GM12874 (cell line): Measurements from ENCODE around the gene RNPEPL1.

Experiments
- TF ChIP-seq, protein P1 (sequence below): IDR thresholded peaks from 2 replicates; pipeline ENCODE4 v1.5.1; 2011; ENCODE audit warnings: low read depth, mild to moderate bottlenecking, control low read depth, low read length, moderate library complexity; ENCODE audit not compliant: insufficient read depth

Gene RNPEPL1

GRCh38 chr2:240575101-240575965 is 7.0 kb downstream of the RNPEPL1 start:
- TF ChIP-seq, protein P1, sequence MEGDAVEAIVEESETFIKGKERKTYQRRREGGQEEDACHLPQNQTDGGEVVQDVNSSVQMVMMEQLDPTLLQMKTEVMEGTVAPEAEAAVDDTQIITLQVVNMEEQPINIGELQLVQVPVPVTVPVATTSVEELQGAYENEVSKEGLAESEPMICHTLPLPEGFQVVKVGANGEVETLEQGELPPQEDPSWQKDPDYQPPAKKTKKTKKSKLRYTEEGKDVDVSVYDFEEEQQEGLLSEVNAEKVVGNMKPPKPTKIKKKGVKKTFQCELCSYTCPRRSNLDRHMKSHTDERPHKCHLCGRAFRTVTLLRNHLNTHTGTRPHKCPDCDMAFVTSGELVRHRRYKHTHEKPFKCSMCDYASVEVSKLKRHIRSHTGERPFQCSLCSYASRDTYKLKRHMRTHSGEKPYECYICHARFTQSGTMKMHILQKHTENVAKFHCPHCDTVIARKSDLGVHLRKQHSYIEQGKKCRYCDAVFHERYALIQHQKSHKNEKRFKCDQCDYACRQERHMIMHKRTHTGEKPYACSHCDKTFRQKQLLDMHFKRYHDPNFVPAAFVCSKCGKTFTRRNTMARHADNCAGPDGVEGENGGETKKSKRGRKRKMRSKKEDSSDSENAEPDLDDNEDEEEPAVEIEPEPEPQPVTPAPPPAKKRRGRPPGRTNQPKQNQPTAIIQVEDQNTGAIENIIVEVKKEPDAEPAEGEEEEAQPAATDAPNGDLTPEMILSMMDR, result no peak

DNA sequence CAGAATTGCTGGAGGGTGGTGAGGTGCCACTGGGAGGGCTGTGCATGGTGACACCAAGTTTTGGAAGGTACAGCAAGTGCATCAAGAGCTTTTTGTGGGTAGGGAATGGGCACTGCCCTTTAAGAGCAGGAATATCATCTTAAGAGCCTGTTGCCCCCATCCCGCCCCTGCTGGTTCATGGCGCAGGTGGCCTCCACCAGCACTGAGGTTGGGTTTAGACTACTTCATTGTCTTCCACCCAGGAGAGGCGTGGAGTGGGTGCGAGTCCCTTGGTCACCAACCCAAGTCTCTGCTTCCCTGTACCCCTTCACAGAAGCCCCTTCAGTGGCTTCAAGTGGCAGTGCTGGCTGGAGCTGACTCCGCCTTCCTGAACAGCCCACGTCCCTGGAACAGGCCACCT is 7.8 kb downstream of the RNPEPL1 start:
- TF ChIP-seq, protein P1, result no peak

DNA sequence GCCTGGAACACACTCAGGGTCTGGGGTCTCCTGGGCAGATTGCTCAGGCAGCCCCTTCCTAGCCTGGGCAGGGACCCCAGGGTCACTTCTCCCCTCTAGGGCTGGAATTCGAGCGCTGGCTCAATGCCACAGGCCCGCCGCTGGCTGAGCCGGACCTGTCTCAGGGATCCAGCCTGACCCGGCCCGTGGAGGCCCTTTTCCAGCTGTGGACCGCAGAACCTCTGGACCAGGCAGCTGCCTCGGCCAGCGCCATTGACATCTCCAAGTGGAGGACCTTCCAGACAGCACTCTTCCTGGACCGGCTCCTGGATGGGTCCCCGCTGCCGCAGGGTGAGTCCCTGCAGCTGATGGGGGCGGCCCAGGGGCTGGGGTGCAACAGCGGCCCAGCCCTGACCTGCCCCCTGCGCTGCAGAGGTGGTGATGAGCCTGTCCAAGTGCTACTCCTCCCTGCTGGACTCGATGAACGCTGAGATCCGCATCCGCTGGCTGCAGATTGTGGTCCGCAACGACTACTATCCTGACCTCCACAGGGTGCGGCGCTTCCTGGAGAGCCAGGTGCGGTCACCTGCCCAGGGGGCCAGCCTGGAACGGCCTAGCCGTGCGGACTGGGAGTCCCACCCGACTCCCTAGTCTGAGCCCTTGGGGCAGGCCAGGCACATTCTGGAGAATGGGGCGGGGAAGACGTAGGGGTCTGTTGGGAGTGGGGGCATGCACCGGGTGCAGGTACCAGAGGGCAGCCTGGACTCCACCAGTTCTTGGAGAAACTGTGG is 8.3 kb downstream of the RNPEPL1 start:
- TF ChIP-seq, protein P1, result no peak

DNA sequence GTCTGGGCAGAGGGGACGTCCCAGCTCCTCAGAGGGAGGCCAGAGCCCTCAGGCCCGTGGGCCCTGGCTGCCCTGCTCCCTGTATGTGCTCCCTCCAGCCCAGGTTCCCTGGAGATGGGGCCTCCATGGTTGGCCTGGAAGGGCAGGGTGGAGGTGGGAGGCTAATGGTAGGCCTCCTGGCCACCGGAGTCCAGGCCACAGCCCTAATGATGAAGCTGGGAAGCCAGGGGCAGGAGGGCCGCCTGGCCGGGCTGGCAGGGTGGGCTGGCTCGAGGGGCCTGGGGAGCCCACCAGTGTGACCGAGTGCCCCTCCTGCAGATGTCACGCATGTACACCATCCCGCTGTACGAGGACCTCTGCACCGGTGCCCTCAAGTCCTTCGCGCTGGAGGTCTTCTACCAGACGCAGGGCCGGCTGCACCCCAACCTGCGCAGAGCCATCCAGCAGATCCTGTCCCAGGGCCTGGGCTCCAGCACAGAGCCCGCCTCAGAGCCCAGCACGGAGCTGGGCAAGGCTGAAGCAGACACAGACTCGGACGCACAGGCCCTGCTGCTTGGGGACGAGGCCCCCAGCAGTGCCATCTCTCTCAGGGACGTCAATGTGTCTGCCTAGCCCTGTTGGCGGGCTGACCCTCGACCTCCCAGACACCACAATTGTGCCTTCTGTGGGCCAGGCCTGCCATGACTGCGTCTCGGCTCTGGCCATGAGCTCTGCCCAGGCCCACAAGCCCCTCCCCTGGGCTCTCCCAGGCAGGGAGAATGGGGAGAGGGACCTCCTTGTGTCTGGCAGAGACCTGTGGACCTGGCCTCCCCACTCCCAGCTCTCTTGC is 9.2 kb downstream of the RNPEPL1 start:
- TF ChIP-seq, protein P1, result no peak

- TF ChIP-seq, protein P1, result no peak
These were observed 9.8 kb downstream of the RNPEPL1 start for GRCh38 chr2:240578110-240578450.

DNA sequence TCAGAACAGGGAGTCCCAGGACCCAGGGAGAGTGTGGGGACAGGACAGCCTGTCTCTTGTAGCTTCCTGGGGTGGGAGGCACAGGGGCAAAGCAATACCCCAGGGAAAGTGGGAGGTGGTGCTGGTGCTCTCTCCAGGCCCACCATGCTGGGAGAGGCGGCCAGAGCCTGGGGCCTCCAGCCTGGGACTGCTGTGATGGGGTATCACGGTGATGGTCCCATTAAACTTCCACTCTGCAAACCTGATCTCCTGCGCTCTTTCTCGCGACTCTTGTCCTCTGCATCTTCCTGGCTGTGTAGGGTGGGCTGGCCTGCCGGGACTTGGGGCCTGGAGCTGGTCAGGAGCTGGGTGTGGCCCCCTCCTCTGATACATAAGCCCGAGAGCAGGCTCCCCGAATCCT is 10.2 kb downstream of the RNPEPL1 start:
- TF ChIP-seq, protein P1, result no peak
